ENCODE data around the gene PCDH9.

PCDH9 gene

DNA sequence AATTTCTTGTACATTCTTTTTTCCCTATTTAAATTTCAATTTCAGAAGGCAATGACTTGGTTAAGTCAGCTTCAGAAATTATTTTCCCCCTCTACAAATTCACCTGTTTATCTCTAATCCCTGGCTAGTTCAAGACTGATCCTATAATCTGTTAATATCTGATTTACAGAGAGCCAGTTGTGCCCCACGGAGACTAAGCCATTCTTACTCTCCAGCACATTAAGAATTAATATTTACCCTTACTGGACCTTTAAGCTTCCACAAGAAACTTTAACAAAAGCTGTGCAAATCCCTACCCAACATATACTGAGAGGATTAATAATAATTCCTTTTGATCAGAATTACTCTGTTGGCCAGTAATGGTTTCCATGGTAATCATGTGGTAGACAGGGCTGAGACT is 786.2 kb downstream of the PCDH9 start:
- no peak for DNase-seq (ENCODE audit: low read depth)

DNA sequence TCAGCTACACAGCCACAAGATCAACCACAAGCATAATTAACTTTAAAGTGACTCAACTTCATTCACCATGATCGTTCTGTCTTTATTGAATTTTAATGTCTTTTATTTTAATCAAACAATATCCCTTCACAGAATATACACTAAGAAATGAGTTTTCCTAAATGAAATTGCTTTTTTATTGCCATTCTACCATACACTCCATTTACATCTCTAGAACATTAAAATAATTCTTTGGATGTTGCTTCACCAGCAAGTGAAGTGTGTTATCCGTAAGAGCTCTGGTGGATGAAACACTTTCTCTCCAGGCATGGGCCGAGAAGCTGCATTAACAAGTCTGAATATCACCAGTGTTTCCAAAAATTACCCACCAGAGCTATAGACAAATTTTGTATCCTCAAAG is 789.2 kb downstream of the PCDH9 start:
- DNase-seq (ENCODE audit: low read depth), result no peak

DNA sequence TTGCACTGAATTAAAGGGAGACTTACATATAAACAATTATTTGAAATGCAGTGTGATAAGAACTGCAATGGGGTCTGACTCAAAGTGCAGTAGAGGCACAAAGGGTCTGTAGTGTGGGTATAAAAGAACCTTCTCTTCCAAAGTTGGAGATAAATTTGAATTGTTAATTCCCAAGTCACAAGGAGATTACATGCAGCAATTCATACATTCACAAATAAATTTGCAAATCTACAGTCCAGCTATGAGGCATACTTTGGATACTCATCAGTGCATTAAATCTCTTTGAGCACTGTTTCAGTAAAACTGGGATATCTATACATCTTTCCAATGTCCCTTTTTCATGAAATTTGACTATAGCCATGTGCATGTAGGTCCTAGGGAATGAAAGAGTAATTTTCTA is 799.4 kb downstream of the PCDH9 start:
- DNase-seq (ENCODE audit: low read depth), result no peak

DNA sequence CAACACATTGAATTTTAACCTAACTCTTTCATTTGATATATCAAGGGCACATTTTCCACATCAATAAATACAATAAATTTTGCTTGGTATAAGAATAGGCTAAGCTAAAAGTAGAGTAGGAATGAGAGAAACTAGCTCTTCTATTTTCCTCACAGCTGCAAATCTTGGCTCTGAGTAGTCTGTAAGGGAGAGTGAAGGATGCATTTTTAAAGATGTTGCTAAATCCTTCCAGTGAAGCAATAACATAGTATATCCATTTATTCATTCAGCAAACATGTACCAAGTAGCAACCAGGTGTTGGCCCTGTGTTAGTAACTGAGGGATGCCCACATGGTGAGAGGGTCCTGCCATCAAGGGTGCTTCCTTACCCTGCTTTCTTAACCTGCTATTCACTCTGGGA is 799.9 kb downstream of the PCDH9 start:
- peak; percentile 15 for DNase-seq (ENCODE audit: low read depth)

DNA sequence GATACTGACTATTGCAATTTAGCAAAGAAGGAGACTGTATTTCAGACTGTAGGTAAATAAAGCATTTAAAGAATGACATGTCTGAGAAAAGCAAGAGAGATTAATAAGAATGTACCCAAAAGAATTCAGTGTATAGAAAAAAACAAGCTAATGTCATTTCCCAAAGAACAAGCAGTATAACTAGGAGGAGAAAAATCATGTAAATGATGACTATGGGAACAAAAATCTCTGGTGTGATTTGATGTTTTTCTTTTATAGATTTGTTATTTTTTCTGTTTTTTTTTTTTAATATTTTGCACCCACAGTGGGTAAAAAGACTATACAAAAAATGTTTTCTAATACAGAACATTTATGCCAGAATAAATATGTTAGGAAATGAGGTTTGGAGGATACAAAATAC is 801.0 kb downstream of the PCDH9 start:
- no peak for DNase-seq (ENCODE audit: low read depth)

DNA sequence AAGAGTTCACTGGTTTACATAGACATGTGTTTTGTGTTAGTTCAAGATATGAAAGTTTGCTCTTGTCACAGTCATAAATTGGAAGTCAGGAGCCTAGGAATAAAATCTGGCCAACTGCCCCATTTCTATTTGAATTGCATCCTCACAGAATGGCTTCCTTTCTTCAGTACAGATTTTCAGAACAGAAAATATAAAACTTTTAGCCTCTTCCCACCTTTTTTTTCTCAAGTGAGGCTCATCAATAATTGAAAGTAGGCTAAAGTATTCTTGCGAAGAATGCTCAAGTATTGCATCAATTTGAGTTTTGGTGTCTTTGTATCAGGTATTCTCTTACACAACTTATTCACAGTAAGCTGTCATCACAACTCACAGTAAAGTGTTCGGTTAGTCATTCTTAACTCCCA is 802.7 kb downstream of the PCDH9 start:
- DNase-seq (ENCODE audit: low read depth), result peak; percentile 18

DNA sequence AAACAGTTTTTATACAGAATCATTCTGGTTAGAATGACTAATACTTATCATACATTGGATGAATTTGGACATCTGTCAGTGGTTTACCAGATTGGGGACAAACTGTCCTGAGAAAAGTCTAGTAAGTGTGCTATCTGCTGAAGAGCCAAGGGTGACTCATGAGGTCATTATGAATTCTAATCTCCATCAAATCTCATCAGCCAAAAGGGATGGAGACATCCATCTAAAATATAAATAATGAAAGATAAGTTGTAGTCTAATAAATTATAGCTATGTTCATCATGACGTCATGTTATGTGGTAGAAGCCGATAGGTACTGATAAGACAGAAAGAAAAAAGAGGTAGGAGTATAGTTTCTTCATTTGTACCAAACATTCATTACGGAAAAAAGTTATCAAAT is 804.4 kb downstream of the PCDH9 start:
- no peak for DNase-seq (ENCODE audit: low read depth)

DNA sequence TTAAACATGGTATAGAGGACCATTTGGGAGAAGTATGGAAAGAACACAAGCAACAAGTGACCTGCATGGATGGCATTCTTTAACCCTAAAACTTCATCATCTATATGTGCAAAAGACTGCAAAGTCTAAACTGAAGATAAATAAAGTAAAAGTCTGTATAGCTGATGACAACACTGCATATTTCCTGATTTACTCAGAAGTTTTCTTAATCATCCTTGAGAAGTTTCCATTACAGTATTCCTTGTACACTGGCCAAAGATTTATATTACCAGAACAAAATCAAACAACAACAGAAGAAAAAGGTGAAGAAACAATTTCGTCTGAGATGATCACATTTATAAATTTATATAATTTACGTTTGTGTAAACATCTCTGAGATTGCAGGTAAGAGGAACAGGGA is 805.7 kb downstream of the PCDH9 start:
- DNase-seq (ENCODE audit: low read depth), result peak; percentile 55

DNA sequence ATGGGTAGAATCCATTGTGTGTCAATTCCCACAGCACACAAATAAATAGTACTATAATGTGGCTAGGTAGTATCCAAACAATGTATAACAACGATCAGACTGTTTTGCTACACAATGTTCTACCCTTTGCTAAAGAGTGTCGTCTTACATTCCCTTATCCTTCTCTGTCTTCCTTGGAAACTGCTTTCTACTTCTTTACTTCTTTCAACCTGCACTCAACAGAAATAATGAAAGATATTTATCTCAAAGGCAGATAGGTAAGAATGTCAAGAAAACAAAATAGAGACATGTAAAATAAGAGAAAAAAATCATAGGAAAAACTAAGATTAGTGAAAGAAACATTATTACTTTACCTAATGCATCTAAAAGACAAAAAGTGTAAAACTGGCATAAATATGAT is 814.7 kb downstream of the PCDH9 start:
- DNase-seq (ENCODE audit: low read depth), result no peak

DNA sequence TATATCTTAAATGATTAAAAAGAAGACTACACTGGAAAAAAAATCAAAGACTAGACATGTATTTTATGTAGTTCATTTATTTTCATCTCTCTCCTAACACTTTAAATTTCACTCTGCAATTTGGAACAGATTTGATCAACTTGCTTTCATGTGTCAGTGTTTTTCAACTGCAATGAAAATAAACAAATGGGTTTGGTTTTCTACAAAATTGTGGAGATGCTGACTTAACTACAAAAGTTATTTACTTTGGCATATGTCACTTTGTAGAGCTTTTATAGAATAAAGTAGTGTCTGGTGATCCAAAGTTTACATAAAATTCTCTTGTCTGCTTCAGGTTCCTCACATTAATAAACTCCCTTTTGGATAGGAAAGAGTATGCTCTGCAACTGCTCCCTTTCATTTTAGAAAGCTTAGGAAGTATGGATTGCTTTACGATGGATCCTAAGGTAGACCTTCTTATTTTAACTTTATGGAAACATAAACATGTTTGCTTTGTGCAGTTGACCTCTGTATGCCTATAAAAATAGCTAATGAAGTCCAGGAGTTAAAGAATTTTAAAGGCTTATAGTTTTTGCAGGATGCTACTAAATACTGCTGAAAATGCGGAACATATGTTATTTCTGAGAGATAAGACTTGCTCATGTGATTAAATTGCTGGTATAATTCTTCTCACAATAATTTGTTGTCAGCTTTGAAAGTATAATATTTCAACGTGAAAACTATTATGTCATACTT is 815.9 kb downstream of the PCDH9 start:
- DNase-seq (ENCODE audit: low read depth), result no peak

DNA sequence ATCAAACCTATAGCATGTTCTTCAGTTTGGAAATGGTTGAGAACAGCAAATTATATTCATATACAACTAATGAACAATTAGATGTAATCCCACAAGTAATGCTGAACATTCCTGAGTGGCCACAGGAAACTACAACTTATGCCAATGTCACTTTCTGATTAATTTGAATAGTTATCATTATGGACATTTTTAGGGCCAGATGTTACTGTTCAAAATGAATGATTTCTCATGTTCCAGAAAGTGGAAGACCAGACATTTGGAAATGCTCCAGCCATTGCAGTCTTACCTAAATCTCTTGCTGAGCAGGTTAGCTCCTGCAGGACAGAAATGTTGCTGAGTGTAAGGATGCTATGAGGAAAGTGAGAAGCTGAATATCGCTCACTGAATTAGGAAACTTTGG is 819.8 kb downstream of the PCDH9 start:
- DNase-seq (ENCODE audit: low read depth), result no peak

DNA sequence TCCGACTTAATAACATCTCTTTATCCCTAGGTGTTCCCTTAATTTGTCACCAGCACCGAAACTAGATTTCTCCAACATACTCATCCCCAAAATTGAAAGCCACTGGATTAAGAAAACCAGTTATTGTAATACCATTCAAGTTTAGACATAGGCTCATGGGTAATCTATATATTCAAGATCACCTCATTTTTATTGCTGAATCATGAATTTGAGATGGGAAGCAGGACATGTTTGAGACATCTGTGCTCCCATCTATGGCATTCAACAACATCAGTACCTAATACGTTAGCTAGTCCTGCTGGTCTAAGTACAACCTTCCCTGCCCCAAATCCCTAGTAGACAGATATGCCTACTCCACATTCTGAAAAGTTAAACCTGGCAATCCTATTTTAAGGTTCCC is 820.6 kb downstream of the PCDH9 start:
- no peak for DNase-seq (ENCODE audit: low read depth)

DNA sequence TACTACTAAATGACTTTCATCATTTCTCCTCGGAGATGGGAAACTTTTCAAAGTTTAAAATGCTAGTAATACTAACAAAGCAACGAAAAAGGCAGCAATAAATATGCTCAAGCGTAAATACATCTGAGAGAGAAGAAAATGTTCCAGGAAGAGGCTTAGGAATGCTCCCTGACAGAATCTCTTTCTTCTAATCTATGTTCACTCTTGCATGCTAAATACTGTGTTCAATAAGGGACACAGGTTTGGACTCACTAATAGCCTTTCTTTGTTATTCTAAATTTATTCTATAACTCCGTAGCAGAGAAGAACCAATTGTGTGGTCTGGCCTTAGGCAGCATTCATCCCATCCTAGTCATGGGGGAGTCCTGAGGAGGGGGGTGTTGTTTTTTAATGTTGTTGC is 823.0 kb downstream of the PCDH9 start:
- DNase-seq (ENCODE audit: low read depth), result no peak

DNA sequence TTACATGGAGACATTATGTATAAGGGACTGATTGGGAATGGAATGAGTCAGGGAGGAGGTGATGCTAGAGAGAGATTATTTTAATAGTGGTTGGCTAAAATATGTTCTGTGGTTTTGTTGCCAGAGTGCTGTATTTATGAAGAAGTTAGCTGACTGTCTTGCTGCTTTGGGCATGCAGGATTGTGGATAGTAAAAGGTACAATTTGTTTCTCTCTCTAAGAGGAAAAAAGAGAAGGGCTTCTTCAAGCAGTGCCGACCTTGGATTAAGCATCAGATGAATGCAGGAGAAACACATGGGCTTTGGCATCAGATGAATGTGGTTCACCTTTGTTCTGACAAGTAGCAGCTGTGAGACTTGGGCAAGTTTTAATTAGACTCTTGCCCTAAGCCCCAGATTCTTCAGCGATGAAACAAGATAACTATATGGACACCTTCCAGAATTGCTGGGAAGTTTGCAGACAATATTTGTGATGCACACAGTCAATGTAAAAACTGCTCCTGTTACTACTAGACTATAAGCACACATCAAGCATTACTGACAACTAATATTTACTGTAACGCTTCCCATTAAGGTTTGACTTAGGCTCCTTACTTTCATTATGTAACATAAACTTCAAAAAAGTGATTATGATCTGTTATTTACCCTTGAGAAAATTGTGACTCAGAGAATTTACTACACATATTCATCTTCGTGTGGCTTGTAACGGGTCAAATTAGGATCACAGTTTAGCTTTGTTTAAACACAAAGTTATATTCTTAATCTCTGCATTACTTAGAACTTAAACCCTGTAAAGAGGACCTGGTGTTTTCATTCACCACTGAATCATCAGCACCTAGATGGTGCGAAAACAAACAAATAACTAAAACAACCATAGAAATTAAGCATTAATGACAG is 824.0 kb downstream of the PCDH9 start:
- peak; percentile 73 for DNase-seq (ENCODE audit: low read depth)

DNA sequence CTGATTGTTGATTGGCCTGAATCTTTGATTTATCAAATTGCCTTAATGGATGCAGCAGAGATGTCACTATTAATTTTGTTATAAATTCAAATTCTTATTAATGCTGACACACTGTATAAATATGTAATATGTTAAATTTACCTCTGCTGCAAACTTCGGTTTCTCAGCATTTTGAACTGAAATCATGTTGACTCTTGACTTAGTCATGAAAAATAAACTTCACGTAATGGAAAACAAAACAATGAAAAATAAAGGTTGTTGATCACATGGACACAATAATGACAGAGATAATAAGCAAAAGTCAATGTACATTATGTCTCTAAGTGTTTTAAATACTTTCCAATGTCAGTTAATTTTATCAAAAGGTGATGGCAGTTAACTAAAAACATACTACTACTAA is 827.6 kb downstream of the PCDH9 start:
- no peak for DNase-seq (ENCODE audit: low read depth)

DNA sequence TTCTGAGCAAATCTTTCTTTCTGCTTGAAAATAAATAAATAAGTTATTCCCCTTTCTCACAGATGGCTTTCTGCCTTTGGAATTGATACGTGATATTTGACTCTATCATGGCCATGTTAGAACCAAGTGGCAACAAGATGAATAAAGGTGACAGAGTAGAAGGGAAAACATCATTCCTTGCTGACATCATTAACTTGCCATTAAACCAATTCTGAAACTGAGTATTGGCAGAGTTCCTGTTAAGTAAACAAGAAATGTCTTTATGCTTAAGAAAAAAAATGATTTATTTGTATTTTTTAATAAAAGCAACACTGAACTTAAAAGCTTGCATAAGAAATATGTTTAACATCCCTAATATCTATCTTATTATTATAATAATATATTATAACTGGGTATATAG is 828.1 kb downstream of the PCDH9 start:
- no peak for DNase-seq (ENCODE audit: low read depth)

DNA sequence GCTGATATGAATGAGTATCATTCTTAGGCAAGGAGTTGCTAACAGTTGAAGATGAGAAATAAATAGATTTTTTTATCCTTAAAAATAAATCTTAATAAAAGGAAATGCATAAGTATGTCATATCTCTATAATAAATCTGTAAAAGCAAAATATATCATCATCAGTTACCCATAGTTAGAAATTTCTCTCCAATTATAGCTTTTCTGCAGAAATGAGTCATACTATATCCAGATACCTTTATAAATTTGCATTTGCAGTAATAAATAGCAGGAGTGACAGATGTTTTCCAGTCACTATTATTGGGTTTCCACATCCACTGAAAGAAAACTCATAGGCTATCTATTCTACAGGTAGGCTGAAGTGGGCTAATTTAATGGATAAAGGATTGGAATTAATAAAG is 829.8 kb downstream of the PCDH9 start:
- no peak for DNase-seq (ENCODE audit: low read depth)

DNA sequence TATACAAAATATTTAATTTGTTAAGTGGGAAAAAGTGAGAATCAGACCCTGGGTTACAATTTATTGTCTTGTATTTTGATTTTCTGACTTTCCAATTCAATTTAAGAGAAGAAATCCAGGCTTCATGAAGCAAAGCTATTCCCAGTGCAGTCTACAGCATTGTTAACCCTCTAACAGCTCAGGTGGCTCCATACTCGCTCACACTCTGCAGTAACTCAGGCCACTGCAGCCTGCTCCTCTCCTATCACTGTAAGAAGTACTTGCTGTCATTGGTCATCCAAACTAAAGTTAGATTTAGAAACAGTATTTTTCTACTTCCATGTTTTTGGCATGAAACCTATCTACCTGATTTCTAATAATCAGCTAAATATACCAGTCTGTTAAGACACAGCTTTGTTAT is 830.3 kb downstream of the PCDH9 start:
- no peak for DNase-seq (ENCODE audit: low read depth)

DNA sequence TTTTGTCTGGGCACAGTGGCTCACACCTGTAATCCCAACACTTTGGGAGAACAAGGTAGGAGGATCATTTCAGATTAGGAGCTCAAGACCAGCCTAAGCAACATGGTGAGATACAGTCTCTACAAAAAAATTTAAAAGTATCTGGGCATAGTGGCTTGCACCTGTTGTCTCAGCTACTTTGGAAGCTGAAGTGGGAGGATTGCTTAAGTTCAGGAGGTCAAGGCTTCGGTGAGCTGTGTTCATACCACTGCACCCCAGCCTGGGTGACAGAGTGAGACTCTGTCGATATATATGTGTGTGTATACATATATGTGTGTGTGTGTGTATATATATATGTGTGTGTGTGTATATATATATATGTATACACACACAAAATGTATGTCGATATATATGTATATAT is 833.0 kb downstream of the PCDH9 start:
- DNase-seq (ENCODE audit: low read depth), result no peak

DNA sequence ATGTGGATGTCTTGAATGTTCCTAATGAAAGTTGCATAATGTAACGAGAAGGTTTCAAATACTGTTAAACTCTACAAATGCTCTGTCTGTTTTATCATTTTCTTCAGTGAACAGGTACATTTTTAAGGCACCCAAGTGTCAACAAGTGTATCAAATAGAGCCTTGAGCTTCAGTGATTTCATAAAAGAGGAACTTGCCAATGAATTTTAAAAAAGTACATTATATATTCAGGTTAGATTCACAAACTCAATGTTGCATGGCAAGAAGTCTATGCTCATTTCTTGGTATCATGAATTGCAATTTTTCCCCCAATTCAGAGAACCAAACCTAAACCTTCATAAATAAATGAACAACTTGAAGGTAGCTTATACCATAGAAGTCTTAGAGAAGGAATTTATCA is 838.8 kb downstream of the PCDH9 start:
- DNase-seq (ENCODE audit: low read depth), result no peak

DNA sequence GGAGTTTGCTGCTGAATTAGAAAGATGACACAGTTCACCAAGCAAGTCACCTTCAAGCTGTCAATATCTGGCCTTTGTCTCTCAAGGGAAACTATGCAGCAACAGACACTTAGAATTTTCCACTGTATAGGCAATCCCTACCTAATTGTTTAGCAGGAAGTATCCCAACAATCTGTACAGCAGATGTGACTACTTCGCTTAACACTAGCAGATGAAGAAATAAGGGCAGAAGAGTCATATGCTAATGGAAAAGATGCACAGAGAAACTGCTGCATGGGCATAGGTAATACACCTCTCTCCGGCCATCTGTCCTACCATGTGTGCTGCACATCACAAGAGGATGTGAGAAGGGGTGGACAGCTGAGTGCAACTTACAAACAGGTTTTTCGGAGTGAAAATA is 851.2 kb downstream of the PCDH9 start:
- no peak for DNase-seq (ENCODE audit: low read depth)

DNA sequence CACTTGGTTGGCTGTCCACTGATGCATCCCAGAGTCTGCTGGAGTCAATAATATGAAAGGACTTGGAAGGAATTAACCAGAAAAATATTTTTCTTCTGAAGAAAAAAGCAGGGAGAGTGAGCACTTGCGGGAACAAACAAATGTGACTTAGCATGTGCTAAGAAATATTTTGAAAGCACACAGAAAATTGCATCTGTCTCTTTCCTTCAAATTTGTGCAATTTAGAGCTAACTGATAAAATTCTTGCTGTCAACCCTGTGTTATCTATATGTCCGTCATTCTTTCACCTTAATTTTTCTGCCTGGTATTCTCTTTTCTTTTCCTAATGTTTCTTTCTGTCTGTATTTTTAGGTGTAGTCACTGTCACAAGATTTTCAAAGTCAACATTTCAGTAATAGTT is 852.6 kb downstream of the PCDH9 start:
- no peak for DNase-seq (ENCODE audit: low read depth)

DNA sequence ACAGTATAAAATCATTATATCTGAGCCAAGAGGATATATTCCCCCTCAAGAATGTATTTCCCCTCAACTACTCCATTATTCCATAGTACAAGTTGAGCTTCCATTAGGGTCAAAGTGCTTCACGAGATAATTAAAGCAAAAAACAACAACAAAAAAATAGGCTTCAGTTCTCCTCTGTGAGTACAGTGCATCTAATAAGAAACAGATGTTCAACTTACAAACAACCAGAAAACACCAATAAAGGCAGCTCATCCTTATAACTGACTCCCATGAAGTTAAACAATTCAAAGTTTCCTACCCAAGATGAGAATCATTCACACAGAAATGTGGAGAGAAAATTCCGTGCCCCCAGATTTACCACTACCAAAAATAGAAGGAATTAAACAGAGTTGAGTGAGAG is 854.4 kb downstream of the PCDH9 start:
- DNase-seq (ENCODE audit: low read depth), result peak; percentile 26

DNA sequence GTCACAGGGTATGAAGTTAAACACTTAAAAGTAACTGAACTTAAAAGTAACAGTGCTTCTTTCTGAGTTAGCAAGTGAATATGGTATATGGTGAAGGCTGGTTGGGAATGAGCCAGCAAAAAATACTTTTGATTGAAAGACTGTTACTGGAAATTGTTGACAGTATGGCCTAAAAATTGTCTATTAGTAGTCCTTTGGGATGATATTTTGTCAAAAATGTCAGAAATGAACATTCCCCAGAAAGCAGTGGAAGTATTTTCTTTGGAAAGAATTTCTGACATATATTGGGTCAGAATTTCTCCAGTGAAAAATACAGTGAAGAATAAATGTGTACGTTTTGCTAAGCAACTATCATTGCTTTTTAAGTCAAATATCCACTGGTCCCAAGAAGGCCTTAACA is 860.5 kb downstream of the PCDH9 start:
- no peak for DNase-seq (ENCODE audit: low read depth)

Measured in fibroblast of gingiva (primary cell).